Esophagus (tissue), 2 donors: ENCODE measurements around the gene ANKS1B. TPM values are rescaled to one million over a fixed set of nuclear protein-coding genes. Genes with fewer than 3 reads are reported as not detected.

Source experiments
- H3K27ac ChIP-seq, 2 donors: one replicate each; pipeline ENCODE4 v1.5.1; 2013; ENCODE audit warnings: low read depth in 2 of 2, mild to moderate bottlenecking in 2 of 2, inconsistent platforms in 1 of 2, low read length in 1 of 2, moderate library complexity in 1 of 2
- H3K27me3 ChIP-seq, 2 donors: one replicate each; pipeline ENCODE4 v1.6.1; 2013; ENCODE audit warnings: low read length in 2 of 2, control low read depth in 1 of 2, mild to moderate bottlenecking in 1 of 2; ENCODE audit not compliant: insufficient read depth in 2 of 2, control insufficient read depth in 1 of 2
- H3K36me3 ChIP-seq, 2 donors: one replicate each; pipeline ENCODE4 v1.6.1; 2013; ENCODE audit warnings: low read length in 1 of 2; ENCODE audit not compliant: control insufficient read depth in 2 of 2, insufficient read depth in 2 of 2
- H3K4me1 ChIP-seq, 2 donors: one replicate each; pipeline ENCODE4 v1.6.1; 2013; ENCODE audit warnings: low read length in 1 of 2; ENCODE audit not compliant: control insufficient read depth in 2 of 2, insufficient read depth in 2 of 2
- H3K4me3 ChIP-seq, 2 donors: one replicate each; pipeline ENCODE4 v1.5.1; 2013; ENCODE audit warnings: low read length in 2 of 2, mild to moderate bottlenecking in 2 of 2, low read depth in 1 of 2, moderate library complexity in 1 of 2
- H3K9me3 ChIP-seq, 2 donors: one replicate each; pipeline ENCODE4 v1.6.1; 2013; ENCODE audit warnings: mild to moderate bottlenecking in 2 of 2, low read depth in 1 of 2, low read length in 1 of 2, moderate library complexity in 1 of 2; ENCODE audit not compliant: control insufficient read depth in 2 of 2, insufficient read depth in 1 of 2
- WGBS, 2 donors: extraction: QIAGEN DNeasy Blood & Tissue Kit; methylation state at CpG; one replicate each; pipeline ENCODE4 v1.1.7; 2013; 5-methylcytosine and 5-hydroxymethylcytosine counted together
- polyA plus RNA-seq, 2 donors: library from polyadenylated mRNA; stranded (reverse); fragments of 200-250 nt; gene quantifications; one replicate each; pipeline ENCODE4 v1.2.3, GENCODE V29; 2013
- donor health status: healthy with polysubstance abuse.
- donor health status: Bipolar disorder and iron deficiency.

ANKS1B gene
- polyA plus RNA-seq, 2 donors: 0.85 to 1.0 TPM

GRCh38 chr12:99706736-99707473 lies 277.8 kb downstream of the ANKS1B start:
- Histone ChIP-seq H3K4me1 (no peaks in the 10 kb centered on the region), H3K4me3 (no peak overlapping the region), H3K9me3 (no peaks in the 10 kb centered on the region), H3K27me3 (no peaks in the 10 kb centered on the region), H3K36me3 (no peaks in the 10 kb centered on the region), H3K27ac (no peak overlapping the region)
- 87 to 88% methylated on average over 6 of the region's 6 CpGs for WGBS, 2 donors

GRCh38 chr12:99704458-99704857 lies 280.3 kb downstream of the ANKS1B start:
- H3K4me1 ChIP-seq: no peaks in the 10 kb centered on the region
- no peak overlapping the region for H3K4me3 ChIP-seq
- H3K27ac ChIP-seq: no peak overlapping the region
- no peaks in the 10 kb centered on the region for H3K27me3 ChIP-seq
- H3K36me3 ChIP-seq: no peaks in the 10 kb centered on the region
- H3K9me3 ChIP-seq: no peaks in the 10 kb centered on the region

GRCh38 chr12:99704036-99704435 lies 280.7 kb downstream of the ANKS1B start:
- Histone ChIP-seq H3K36me3 (no peaks in the 10 kb centered on the region), H3K4me3 (no peak overlapping the region)
- WGBS, 2 donors: 44 to 76% methylated on average over 1 of the region's 1 CpG

GRCh38 chr12:99700032-99700431 lies 284.7 kb downstream of the ANKS1B start:
- Histone ChIP-seq H3K4me3 (no peak overlapping the region), H3K27ac (no peak overlapping the region), H3K27me3 (no peaks in the 10 kb centered on the region), H3K9me3 (no peaks in the 10 kb centered on the region), H3K4me1 (no peaks in the 10 kb centered on the region), H3K36me3 (no peaks in the 10 kb centered on the region)

More at GRCh38 chr12:99704036-99704435, 280.7 kb downstream of the ANKS1B start:
- H3K27ac ChIP-seq: no peak overlapping the region
- no peaks in the 10 kb centered on the region for H3K27me3 ChIP-seq
- no peaks in the 10 kb centered on the region for H3K9me3 ChIP-seq
- H3K4me1 ChIP-seq: no peaks in the 10 kb centered on the region

GRCh38 chr12:99695050-99695449 lies 289.7 kb downstream of the ANKS1B start:
- 37 to 49% methylated on average over 2 of the region's 2 CpGs for WGBS, 2 donors
- Histone ChIP-seq H3K36me3 (no peaks in the 10 kb centered on the region), H3K27ac (no peak overlapping the region), H3K4me1 (no peaks in the 10 kb centered on the region), H3K27me3 (no peaks in the 10 kb centered on the region), H3K4me3 (no peak overlapping the region), H3K9me3 (no peaks in the 10 kb centered on the region)

- no peaks in the 10 kb centered on the region for H3K36me3 ChIP-seq
- H3K27me3 ChIP-seq: no peaks in the 10 kb centered on the region
- no peaks in the 10 kb centered on the region for H3K4me1 ChIP-seq
- no peak overlapping the region for H3K4me3 ChIP-seq
- H3K27ac ChIP-seq: no peak overlapping the region
- WGBS, 2 donors: 89% methylated on average over 1 of the region's 1 CpG
- no peaks in the 10 kb centered on the region for H3K9me3 ChIP-seq
These were observed 298.6 kb downstream of the ANKS1B start for GRCh38 chr12:99686142-99686541.

GRCh38 chr12:99680276-99680675 lies 304.5 kb downstream of the ANKS1B start:
- no peaks in the 10 kb centered on the region for H3K36me3 ChIP-seq
- H3K27ac ChIP-seq: no peak overlapping the region
- 66 to 75% methylated on average over 4 of the region's 4 CpGs for WGBS, 2 donors
- no peak overlapping the region for H3K4me3 ChIP-seq
- no peaks in the 10 kb centered on the region for H3K4me1 ChIP-seq
- H3K9me3 ChIP-seq: no peaks in the 10 kb centered on the region
- H3K27me3 ChIP-seq: no peaks in the 10 kb centered on the region

GRCh38 chr12:99670635-99671034 lies 314.1 kb downstream of the ANKS1B start:
- no peak overlapping the region for H3K4me3 ChIP-seq
- no peaks in the 10 kb centered on the region for H3K27me3 ChIP-seq
- WGBS, 2 donors: 77 to 83% methylated on average over 1 of the region's 1 CpG
- no peaks in the 10 kb centered on the region for H3K9me3 ChIP-seq
- H3K36me3 ChIP-seq: no peaks in the 10 kb centered on the region
- H3K27ac ChIP-seq: no peak overlapping the region
- no peaks in the 10 kb centered on the region for H3K4me1 ChIP-seq

GRCh38 chr12:99658671-99659349 lies 325.9 kb downstream of the ANKS1B start:
- 82 to 88% methylated on average over 1 of the region's 1 CpG for WGBS, 2 donors
- Histone ChIP-seq H3K4me3 (no peak overlapping the region), H3K27me3 (no peaks in the 10 kb centered on the region), H3K9me3 (no peaks in the 10 kb centered on the region), H3K27ac (no peak overlapping the region), H3K36me3 (no peaks in the 10 kb centered on the region), H3K4me1 (no peaks in the 10 kb centered on the region)

GRCh38 chr12:99649551-99649950 lies 335.2 kb downstream of the ANKS1B start:
- H3K27ac ChIP-seq: no peak overlapping the region
- no peaks in the 10 kb centered on the region for H3K4me1 ChIP-seq
- WGBS, 2 donors: 52 to 83% methylated on average over 1 of the region's 1 CpG
- H3K4me3 ChIP-seq: no peak overlapping the region
- no peaks in the 10 kb centered on the region for H3K36me3 ChIP-seq
- no peaks in the 10 kb centered on the region for H3K27me3 ChIP-seq
- H3K9me3 ChIP-seq: no peaks in the 10 kb centered on the region
